GM18519 (cell line): ENCODE data around the gene RHBDF2.
"Not testable (repeated sequence)": the region's sequence is repeated elsewhere in the genome, so short reads cannot be mapped to it uniquely, and the experiment has no call there.

ENCODE experiments used
- ATAC-seq: cut with Tn5 transposase; IDR thresholded peaks from one replicate; pipeline ENCODE4 v1.9.1; 2021; ENCODE audit warnings: mild to moderate bottlenecking, moderate library complexity; ENCODE audit not compliant: unreplicated experiment, low FRiP score

The RHBDF2 gene

GRCh38 chr17:76527430-76528111, 26.3 kb upstream of the RHBDF2 start:
- no peak for ATAC-seq

GRCh38 chr17:76527016-76527415, 25.8 kb upstream of the RHBDF2 start:
- ATAC-seq = not testable (repeated sequence)

GRCh38 chr17:76525513-76525833, 24.2 kb upstream of the RHBDF2 start:
- not testable (repeated sequence) for ATAC-seq

- ATAC-seq = no peak
These were observed 23.6 kb upstream of the RHBDF2 start for GRCh38 chr17:76524598-76525512.

GRCh38 chr17:76523084-76524037, 22.1 kb upstream of the RHBDF2 start:
- peak; percentile 58 for ATAC-seq

- not testable (repeated sequence) for ATAC-seq
These were observed 20.5 kb upstream of the RHBDF2 start for GRCh38 chr17:76521683-76522082.

- ATAC-seq = no peak
These were observed 20.0 kb upstream of the RHBDF2 start for GRCh38 chr17:76521262-76521661.

GRCh38 chr17:76519048-76519966, 18.1 kb upstream of the RHBDF2 start:
- no peak for ATAC-seq

- no peak for ATAC-seq
These were observed 16.4 kb upstream of the RHBDF2 start for GRCh38 chr17:76517638-76518038.

- ATAC-seq = no peak
These were observed 14.2 kb upstream of the RHBDF2 start for GRCh38 chr17:76515274-76515949.

GRCh38 chr17:76514355-76514754, 13.1 kb upstream of the RHBDF2 start:
- ATAC-seq = not testable (repeated sequence)

- no peak for ATAC-seq
These were observed 12.1 kb upstream of the RHBDF2 start for GRCh38 chr17:76513306-76513692.

- no peak for ATAC-seq
These were observed 11.4 kb upstream of the RHBDF2 start for GRCh38 chr17:76512366-76513305.

GRCh38 chr17:76511668-76512365, 10.6 kb upstream of the RHBDF2 start:
- no peak for ATAC-seq

- no peak for ATAC-seq
These were observed 9.6 kb upstream of the RHBDF2 start for GRCh38 chr17:76510831-76511244.

GRCh38 chr17:76508472-76509063, 7.3 kb upstream of the RHBDF2 start:
- not testable (repeated sequence) for ATAC-seq
